Astrocyte of the spinal cord (primary cell): ENCODE data around the gene PDF.
"Not testable (repeated sequence)": the region's sequence is repeated elsewhere in the genome, so short reads cannot be mapped to it uniquely, and the experiment has no call there.

Experiments used
- DNase-seq: peaks from one replicate; pipeline ENCODE4 v3.0.0; 2011; ENCODE audit warnings: low read depth, low spot score
- H3K4me3 ChIP-seq: 2 replicates; pipeline ENCODE4 v1.5.1; 2011; ENCODE audit warnings: low read depth, mild to moderate bottlenecking, low read length, moderate library complexity
- CTCF ChIP-seq: IDR thresholded peaks from 2 replicates; pipeline ENCODE4 v1.5.1; 2012; ENCODE audit warnings: low read depth, mild to moderate bottlenecking, low read length, inconsistent platforms
- in situ Hi-C: cut with HindIII; loops from 2 replicates; pipeline ENCODE4 v1.10.0; 2017; ENCODE audit warnings: low sequenced_read_pairs

The PDF gene

DNA sequence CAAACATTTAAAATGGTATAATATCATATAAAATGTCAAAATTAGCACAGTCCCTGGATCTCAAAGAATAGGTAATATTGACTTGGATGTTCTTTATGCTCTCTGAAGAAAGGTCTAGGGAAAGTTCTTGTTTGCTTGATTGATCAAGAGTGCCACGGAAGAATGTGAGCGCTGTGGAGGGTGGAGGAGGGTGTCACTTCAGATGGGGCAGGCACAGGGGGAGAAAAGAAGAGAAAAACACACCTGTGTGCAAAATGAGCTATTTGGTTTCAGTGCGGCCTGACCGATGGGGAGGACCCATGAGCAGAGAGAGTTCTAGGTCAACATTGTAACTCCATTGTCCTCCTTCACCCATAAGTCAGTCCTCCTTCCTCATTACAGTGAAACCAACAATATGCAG is 28.1 kb downstream of the PDF start:
- TF ChIP-seq CTCF = no peak
- in situ Hi-C loops = no loop called here

DNA sequence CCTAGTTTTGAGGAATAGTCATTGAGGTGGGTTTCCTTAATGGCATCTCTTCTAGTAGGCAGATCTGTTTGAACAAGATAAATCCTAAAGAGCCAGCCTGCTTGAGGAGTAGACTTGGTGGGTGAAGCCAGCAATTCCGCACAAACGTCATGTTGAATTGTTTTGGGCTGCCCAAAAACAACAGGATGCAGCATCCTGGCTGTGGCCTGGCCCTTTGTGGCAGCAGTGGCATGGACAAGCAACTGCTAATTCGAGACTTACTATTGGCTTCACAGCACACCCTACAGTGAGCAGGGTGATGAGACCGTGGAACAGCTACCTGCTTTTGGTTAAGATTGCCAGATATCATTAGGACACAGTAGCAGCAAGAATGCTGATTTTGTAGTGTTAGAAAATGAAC is 28.5 kb downstream of the PDF start:
- no peak for TF ChIP-seq CTCF
- no peak overlapping the region for H3K4me3 ChIP-seq
- in situ Hi-C loops = no loop called here
- no peak for DNase-seq

More for the DNA sequence above, 28.1 kb downstream of the PDF start:
- H3K4me3 ChIP-seq = no peak overlapping the region
- no peak for DNase-seq

- DNase-seq = no peak
- in situ Hi-C loops = no loop called here
- H3K4me3 ChIP-seq = no peak overlapping the region
- TF ChIP-seq CTCF = no peak
These were observed 29.2 kb downstream of the PDF start for GRCh38 chr16:69301187-69301586.

DNA sequence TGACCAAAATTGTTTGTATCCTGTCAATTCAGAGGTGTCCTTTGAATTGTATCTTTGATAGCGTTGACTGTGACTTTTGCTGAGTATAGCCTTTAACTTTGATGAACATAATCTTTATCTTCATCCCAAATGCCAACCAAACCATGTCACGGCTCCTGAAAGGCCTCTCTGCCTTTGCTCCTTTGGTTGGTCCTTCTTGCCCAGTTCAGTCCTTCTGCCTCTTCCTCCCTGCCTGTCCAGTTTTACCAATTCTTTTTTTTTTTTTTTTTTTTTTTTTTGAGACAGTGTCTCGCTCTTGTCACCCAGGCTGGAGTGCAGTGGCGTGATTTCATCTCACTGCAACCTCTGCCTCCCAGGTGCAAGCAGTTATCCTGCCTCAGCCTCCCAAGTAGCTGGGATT is 32.1 kb downstream of the PDF start:
- in situ Hi-C loops = no loop called here
- no peak for TF ChIP-seq CTCF
- no peak overlapping the region for H3K4me3 ChIP-seq
- no peak for DNase-seq

DNA sequence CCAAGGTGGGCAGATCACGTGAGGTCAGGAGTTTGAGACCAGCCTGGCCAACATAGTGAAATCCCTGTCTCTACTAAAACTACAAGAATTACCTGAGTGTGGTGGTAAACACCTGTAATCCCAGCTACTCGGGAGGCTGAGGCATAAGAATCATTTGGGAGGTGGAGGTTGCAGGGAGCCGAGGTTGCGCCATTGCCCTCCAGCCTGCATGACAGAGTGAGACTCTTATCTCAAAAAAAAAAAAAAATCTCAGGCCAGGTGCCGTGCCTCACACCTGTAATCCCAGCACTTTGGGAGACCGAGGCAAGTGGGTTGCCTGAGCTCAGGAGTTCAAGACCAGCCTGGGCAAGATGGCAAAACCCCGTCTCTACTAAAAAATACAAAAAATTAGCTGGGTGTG is 33.6 kb downstream of the PDF start:
- DNase-seq, H3K4me3 ChIP-seq, in situ Hi-C loops: not testable (repeated sequence)

DNA sequence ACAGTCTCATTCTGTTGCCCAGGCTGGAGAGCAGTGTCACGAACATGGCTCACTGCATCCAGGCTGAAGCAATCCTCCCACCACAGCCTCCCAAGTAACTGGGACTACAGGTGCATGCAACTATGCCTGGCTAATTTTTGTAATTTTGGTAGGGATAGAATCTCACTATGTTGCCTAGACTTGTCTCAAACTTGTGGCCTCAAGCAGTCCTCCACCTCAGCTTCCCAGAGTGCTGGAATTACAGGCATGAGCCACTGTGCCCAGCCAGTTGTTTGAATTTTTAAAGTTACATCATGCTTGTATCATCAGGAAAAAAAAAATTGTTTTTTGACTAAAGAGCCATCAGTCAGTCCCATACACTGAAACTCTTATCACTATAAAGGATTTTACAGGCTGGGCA is 36.3 kb downstream of the PDF start:
- in situ Hi-C loops = no loop called here
- H3K4me3 ChIP-seq = no peak overlapping the region
- TF ChIP-seq CTCF = no peak
- DNase-seq = no peak

GRCh38 chr16:69293401-69293800 is 37.0 kb downstream of the PDF start:
- no peak for DNase-seq
- in situ Hi-C loops = no loop called here
- TF ChIP-seq CTCF = no peak
- no peak overlapping the region for H3K4me3 ChIP-seq

DNA sequence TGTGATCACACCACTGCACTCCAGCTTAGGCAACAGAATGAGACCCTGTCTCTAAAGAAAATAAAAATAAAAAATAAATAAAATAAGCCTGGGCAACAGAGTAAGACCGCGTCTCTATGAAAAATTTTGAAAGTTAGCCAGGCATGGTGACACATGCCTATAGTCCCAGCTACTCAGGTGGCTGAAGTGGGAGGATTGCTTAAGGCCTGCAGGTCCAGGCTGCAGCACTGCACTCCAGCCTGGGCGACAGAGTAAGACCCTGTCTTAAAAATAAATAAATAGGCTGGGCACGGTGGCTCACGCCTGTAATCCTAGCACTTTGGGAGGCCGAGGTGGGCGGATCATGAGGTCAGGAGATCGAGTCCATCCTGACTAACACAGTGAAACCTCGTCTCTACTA is 38.7 kb downstream of the PDF start:
- in situ Hi-C loops, H3K4me3 ChIP-seq, DNase-seq: not testable (repeated sequence)
